Measurements from ENCODE around the gene HNMT. TPM values are rescaled to one million over a fixed set of nuclear protein-coding genes. Genes with fewer than 3 reads are reported as not detected.

The HNMT gene
- total RNA-seq, 4 donors from 2014 or later = 7.6 to 21.5 (median 8.8) TPM

DNA sequence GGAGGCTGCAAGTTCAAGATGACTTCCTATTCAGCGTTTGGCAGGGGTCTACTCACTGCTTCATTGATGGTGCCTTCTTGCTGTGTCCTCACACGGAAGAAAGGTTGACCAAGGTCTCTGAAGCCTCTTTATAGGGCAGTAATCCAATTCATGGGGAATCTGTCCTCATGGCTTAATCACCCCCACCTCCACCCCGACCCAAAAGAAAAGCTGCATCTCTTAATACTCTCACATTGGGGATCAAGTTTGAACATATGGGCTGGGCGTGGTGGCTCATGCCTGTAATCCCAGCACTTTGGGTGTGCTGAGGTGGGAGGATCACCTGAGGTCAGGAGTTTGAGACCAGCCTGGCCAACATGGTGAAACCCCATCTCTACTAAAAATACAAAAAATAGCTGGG, 36.4 kb upstream of the HNMT start:
- intact Hi-C loops (cut with DNase I; ENCODE audit: low total_unique reads) = no loop called here
- Histone ChIP-seq H3K9me3 (no peaks in the 10 kb centered on the region), H3K36me3 (no peaks in the 10 kb centered on the region), H3K27ac (no peak overlapping the region), H3K4me1 (no peaks in the 10 kb centered on the region), H3K27me3 (no peaks in the 10 kb centered on the region), H3K4me3 (no peak overlapping the region)
- DNase-seq = no peak
- no peak for ATAC-seq
- TF ChIP-seq, protein P1, sequence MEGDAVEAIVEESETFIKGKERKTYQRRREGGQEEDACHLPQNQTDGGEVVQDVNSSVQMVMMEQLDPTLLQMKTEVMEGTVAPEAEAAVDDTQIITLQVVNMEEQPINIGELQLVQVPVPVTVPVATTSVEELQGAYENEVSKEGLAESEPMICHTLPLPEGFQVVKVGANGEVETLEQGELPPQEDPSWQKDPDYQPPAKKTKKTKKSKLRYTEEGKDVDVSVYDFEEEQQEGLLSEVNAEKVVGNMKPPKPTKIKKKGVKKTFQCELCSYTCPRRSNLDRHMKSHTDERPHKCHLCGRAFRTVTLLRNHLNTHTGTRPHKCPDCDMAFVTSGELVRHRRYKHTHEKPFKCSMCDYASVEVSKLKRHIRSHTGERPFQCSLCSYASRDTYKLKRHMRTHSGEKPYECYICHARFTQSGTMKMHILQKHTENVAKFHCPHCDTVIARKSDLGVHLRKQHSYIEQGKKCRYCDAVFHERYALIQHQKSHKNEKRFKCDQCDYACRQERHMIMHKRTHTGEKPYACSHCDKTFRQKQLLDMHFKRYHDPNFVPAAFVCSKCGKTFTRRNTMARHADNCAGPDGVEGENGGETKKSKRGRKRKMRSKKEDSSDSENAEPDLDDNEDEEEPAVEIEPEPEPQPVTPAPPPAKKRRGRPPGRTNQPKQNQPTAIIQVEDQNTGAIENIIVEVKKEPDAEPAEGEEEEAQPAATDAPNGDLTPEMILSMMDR (IDR thresholded peaks at IDR 0.05 in 4 of 5, conservative IDR thresholded peaks at IDR 0.05 in 1 of 5) = no peak
- TF ChIP-seq POLR2A (IDR thresholded peaks at IDR 0.05) = no peak
- in situ Hi-C loops (cut with MboI; ENCODE audit: low sequenced_read_pairs in 4 of 4) = no loop called here

DNA sequence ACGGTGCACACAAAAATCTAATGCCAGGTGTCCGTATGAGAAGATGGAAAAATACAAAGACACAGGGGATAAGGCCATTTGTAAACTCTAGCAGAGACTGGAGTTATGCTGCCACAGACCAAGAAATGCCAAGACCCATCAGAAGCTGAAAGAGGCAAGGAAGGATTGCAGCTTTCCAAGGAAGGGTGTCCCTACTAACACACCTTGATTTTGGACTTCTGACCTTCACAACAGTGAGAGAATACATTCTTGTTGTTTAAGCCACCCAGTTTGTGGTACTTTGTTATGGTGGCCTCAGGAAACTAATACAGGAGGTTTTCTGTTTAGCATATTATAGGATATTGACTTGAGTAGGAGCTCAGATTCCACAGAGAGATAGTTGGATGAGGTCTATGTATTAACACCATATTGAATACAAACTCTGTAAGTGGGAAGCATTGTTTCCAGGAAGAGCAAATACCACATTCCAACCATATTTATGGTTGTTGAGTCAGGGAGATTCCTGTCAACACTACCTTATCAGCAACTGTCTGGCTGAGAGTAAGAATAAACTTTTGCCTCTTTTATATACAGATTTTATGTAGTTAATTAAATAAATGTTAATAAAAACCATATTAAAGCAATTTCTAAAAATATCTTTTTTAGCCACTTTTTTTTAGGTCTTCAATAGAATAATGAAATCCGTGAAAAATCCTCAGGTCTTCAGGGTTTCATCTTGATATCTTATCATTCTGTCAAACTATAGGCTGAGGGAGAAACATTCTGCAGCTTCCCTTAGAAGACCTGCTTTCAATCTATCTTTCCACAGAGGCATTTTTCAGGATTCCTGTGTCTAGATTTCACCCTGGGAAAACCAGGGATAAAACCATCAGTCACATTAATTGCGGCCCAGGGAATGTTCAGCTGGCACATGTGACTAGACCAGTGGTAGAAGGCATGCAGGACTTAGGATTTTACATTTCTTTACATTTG, 35.4 kb upstream of the HNMT start:
- intact Hi-C loops (cut with DNase I; ENCODE audit: low total_unique reads) (no loop called here), in situ Hi-C loops (cut with MboI; ENCODE audit: low sequenced_read_pairs in 4 of 4) (no loop called here)

DNA sequence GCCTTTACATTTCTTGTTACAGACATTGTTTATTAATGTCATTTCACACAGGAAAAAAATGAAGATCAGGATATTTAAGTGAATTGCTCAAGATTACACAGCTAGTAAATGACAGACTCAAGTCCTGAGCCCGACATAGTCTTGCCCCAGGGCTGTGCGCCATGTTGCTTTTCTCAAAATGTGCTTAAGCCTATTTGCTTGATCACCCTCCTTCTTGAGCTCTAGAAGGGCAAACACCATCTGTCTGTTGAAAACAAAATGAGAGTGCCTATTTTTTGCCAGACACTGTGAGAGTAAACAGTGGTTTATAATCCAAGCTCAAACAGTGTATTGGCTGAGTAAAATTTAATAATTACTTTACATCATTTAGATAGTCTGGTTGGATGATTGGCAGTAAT, 34.8 kb upstream of the HNMT start:
- H3K27me3 ChIP-seq = no peaks in the 10 kb centered on the region
- ATAC-seq (no peak), DNase-seq (no peak)
- no peak overlapping the region for H3K4me3 ChIP-seq
- intact Hi-C loops (cut with DNase I; ENCODE audit: low total_unique reads) (no loop called here), in situ Hi-C loops (cut with MboI; ENCODE audit: low sequenced_read_pairs in 4 of 4) (no loop called here)
- no peaks in the 10 kb centered on the region for H3K4me1 ChIP-seq
- TF ChIP-seq, protein P1 (IDR thresholded peaks at IDR 0.05 in 4 of 5, conservative IDR thresholded peaks at IDR 0.05 in 1 of 5) = no peak
- no peak for TF ChIP-seq POLR2A (IDR thresholded peaks at IDR 0.05)
- H3K27ac ChIP-seq = no peak overlapping the region
- no peaks in the 10 kb centered on the region for H3K9me3 ChIP-seq
- H3K36me3 ChIP-seq = no peaks in the 10 kb centered on the region

More for the DNA sequence above, 35.4 kb upstream of the HNMT start:
- no peak for ATAC-seq
- H3K9me3 ChIP-seq = no peaks in the 10 kb centered on the region
- H3K27me3 ChIP-seq = no peaks in the 10 kb centered on the region
- no peaks in the 10 kb centered on the region for H3K36me3 ChIP-seq
- no peak overlapping the region for H3K4me3 ChIP-seq
- no peak for DNase-seq
- H3K4me1 ChIP-seq = no peaks in the 10 kb centered on the region
- H3K27ac ChIP-seq = no peak overlapping the region
- TF ChIP-seq, protein P1 (IDR thresholded peaks at IDR 0.05 in 4 of 5, conservative IDR thresholded peaks at IDR 0.05 in 1 of 5) = no peak
- no peak for TF ChIP-seq POLR2A (IDR thresholded peaks at IDR 0.05)

DNA sequence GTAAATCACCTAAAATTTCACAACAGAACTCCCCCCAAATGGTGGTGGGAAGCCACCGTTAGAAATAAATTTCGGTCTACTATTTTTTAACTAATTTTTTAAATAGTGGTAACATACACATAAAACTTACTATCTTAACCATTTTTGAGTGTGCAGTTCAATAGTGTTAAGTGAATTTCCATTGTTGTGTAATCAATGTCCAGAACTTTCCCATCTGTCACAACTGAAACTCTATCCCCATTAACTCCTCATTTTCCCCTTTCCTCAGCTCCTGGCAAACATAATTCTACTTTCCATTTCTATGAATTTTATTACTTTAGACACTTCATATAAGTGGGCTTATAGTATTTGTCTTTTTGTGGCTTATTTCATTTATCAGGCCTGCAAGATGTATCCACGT, 34.1 kb upstream of the HNMT start:
- no peak for ATAC-seq

More for the DNA sequence above, 34.1 kb upstream of the HNMT start:
- Histone ChIP-seq H3K27me3 (no peaks in the 10 kb centered on the region), H3K36me3 (no peaks in the 10 kb centered on the region), H3K9me3 (no peaks in the 10 kb centered on the region), H3K4me3 (no peak overlapping the region), H3K4me1 (no peaks in the 10 kb centered on the region), H3K27ac (no peak overlapping the region)
- intact Hi-C loops (cut with DNase I; ENCODE audit: low total_unique reads) (no loop called here), in situ Hi-C loops (cut with MboI; ENCODE audit: low sequenced_read_pairs in 4 of 4) (no loop called here)
- TF ChIP-seq, protein P1 (IDR thresholded peaks at IDR 0.05 in 4 of 5, conservative IDR thresholded peaks at IDR 0.05 in 1 of 5) = no peak
- TF ChIP-seq POLR2A (IDR thresholded peaks at IDR 0.05) = no peak
- DNase-seq = no peak

Data from gastrocnemius medialis (tissue), 4 donors.